GM23338 (cell line): ENCODE data around the gene FUZ. TPM values are rescaled to one million over a fixed set of nuclear protein-coding genes. Genes with fewer than 3 reads are reported as not detected.

Experiments used
- ATAC-seq: fragments of 200-7000 bp; cut with Tn5 transposase; 3 replicates; pipeline ENCODE4 v1.9.1; 2020
- DNase-seq: peaks from one replicate; pipeline ENCODE4 v3.0.0-alpha.2; 2015; ENCODE audit warnings: low spot score
- H2AFZ ChIP-seq: fragments of 200-600 bp; sonication (generic); 2 replicates; pipeline ENCODE4 v1.8.0; 2016; ENCODE audit warnings: antibody characterized with exemption, mild to moderate bottlenecking, moderate library complexity
- H3F3A ChIP-seq: fragments of 200-600 bp; sonication (generic); replicated peaks from 2 replicates; pipeline ENCODE4 v1.8.0; 2017; ENCODE audit warnings: antibody characterized with exemption, mixed run types, low read depth
- H3K27ac ChIP-seq: fragments of 200-600 bp; sonication (generic); 2 replicates; pipeline ENCODE4 v1.6.1; 2016; ENCODE audit warnings: low read depth
- H3K27me3 ChIP-seq: fragments of 200-600 bp; sonication (generic); 2 replicates; pipeline ENCODE4 v1.8.0; 2016; ENCODE audit warnings: mild to moderate bottlenecking, mixed run types, moderate library complexity; ENCODE audit not compliant: insufficient read depth
- H3K36me3 ChIP-seq: fragments of 200-600 bp; sonication (generic); 2 replicates; pipeline ENCODE4 v1.8.0; 2016; ENCODE audit warnings: mild to moderate bottlenecking; ENCODE audit not compliant: insufficient read depth
- H3K4me1 ChIP-seq: fragments of 200-600 bp; sonication (generic); 2 replicates; pipeline ENCODE4 v1.8.0; 2016; ENCODE audit warnings: mild to moderate bottlenecking, moderate library complexity; ENCODE audit not compliant: insufficient read depth
- H3K4me2 ChIP-seq: fragments of 200-600 bp; sonication (generic); 2 replicates; pipeline ENCODE4 v1.7.1; 2017; ENCODE audit warnings: mixed run types
- H3K4me3 ChIP-seq: fragments of 200-600 bp; sonication (generic); 2 replicates; pipeline ENCODE4 v1.6.1; 2016; ENCODE audit warnings: mixed run types
- H3K79me2 ChIP-seq: fragments of 200-600 bp; sonication (generic); replicated peaks from 2 replicates; pipeline ENCODE4 v1.8.0; 2017; ENCODE audit warnings: mild to moderate bottlenecking; ENCODE audit not compliant: insufficient read depth
- H3K9me2 ChIP-seq: fragments of 200-600 bp; sonication (generic); 2 replicates; pipeline ENCODE4 v1.8.0; 2017; ENCODE audit not compliant: insufficient read depth
- H4K20me1 ChIP-seq: fragments of 200-600 bp; sonication (generic); replicated peaks from 2 replicates; pipeline ENCODE4 v1.8.0; 2017; ENCODE audit warnings: mild to moderate bottlenecking; ENCODE audit not compliant: insufficient read depth
- H3K27ac Mint-ChIP-seq: 2 replicates; pipeline ENCODE4 v1.8.0; 2020; ENCODE audit warnings: inconsistent platforms, mild to moderate bottlenecking, moderate library complexity, mixed read lengths
- H3K27me3 Mint-ChIP-seq: 3 replicates; pipeline ENCODE4 v1.8.0; 2022; ENCODE audit warnings: low read depth, mild to moderate bottlenecking, moderate library complexity, mixed read lengths, inconsistent platforms; ENCODE audit not compliant: insufficient read depth, poor library complexity
- H3K36me3 Mint-ChIP-seq: 3 replicates; pipeline ENCODE4 v1.8.0; 2021; ENCODE audit warnings: low read depth, mild to moderate bottlenecking, inconsistent platforms, moderate library complexity, mixed read lengths
- H3K4me1 Mint-ChIP-seq: 3 replicates; pipeline ENCODE4 v1.8.0; 2020; ENCODE audit warnings: mild to moderate bottlenecking, inconsistent platforms, mixed read lengths
- H3K4me3 Mint-ChIP-seq: 3 replicates; pipeline ENCODE4 v1.8.0; 2021; ENCODE audit warnings: moderate library complexity, mild to moderate bottlenecking, inconsistent platforms, mixed read lengths
- H3K9me3 Mint-ChIP-seq: 3 replicates; pipeline ENCODE4 v1.8.0; 2020; ENCODE audit warnings: moderate library complexity, mild to moderate bottlenecking, inconsistent platforms, mixed read lengths
- CREB1 ChIP-seq: fragments of 250-450 bp; sonication (Bioruptor Pico); IDR thresholded peaks from 2 replicates; pipeline ENCODE4 v1.5.0; 2020; ENCODE audit warnings: low read depth, mild to moderate bottlenecking, moderate library complexity
- NANOG ChIP-seq: IDR thresholded peaks from 2 replicates; pipeline ENCODE4 v1.6.1; 2016; ENCODE audit warnings: antibody characterized with exemption, borderline replicate concordance
- ZNF114 ChIP-seq: fragments of 250-450 bp; sonication (Bioruptor Pico); IDR thresholded peaks from 2 replicates; pipeline ENCODE4 v1.5.0; 2020; ENCODE audit warnings: mild to moderate bottlenecking, moderate library complexity
- ZNF331 ChIP-seq: fragments of 250-450 bp; sonication (Bioruptor Pico); IDR thresholded peaks from 2 replicates; pipeline ENCODE4 v1.5.0; 2020; ENCODE audit warnings: low read depth, mild to moderate bottlenecking, moderate library complexity
- polyA plus RNA-seq: library from polyadenylated mRNA; unstranded; fragments of >200 nt; fragmentation: Nextera tagmentation; extraction: Ambion mirVana; gene quantifications from 2 replicates; pipeline ENCODE4 v1.2.1, GENCODE V29; 2016
- total RNA-seq: library from RNA; depleted of rRNA; stranded (reverse); fragments of >200 nt; shearing (Covaris generic); gene quantifications from 2 replicates; pipeline ENCODE4 v1.2.3, GENCODE V29; 2014
- TF ChIP-seq, protein P1 (sequence below), 2 experiments: fragments of 200-600 bp in 1 of 2; sonication (generic) in 1 of 2; conservative IDR thresholded peaks; 2 replicates each; pipeline versions ENCODE4 v1.5.1 to v1.6.1; 2016 to 2017; ENCODE audit warnings: antibody characterized with exemption in 2 of 2, low read depth in 2 of 2, mild to moderate bottlenecking in 2 of 2, moderate library complexity in 1 of 2
- TF ChIP-seq, protein P2 (sequence below): fragments of 250-450 bp; sonication (Bioruptor Pico); IDR thresholded peaks from 2 replicates; pipeline ENCODE4 v1.5.0; 2020; ENCODE audit warnings: mild to moderate bottlenecking, moderate library complexity
- TF ChIP-seq, protein P3 (sequence below): IDR thresholded peaks from 2 replicates; pipeline ENCODE4 v1.6.1; 2016; ENCODE audit warnings: antibody characterized with exemption

FUZ gene
- total and polyA plus RNA-seq, 2 experiments from 2014 or later: 24.3 to 34.8 TPM

DNA sequence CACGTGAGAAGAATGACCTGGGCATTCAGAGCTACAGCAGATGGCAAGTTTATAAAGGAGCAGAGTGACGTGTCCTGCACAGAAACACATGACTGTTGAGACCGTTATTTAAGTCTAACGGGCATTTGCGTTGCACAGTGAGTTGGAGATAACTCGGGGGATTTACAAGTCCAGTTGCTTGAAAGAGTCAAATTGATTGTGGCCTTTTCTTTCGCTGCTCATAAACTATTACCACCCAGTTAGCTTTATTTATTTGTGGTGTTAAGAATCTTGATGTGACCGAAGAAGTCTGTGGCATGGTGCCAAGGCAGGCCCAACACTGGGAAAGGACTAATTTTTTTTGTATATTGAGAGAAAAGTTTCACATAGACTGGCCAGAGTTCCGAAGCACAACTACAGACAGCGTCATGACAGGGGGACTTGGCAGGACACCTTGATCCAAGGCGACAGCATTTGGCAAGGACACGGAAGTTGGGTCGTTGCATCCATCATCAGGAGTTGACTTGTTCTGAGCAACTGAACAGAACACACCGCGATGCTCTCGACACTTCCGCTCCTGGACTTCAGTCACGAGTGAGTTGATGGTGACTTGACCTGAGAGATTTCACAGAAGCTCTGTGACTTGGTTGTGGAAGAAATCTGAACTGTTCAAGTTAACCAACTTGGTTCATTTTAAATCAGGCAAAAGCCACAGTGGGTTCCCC lies 25.9 kb upstream of the FUZ start:
- H3K36me3 ChIP-seq: no peaks in the 10 kb centered on the region
- DNase-seq (no peak), ATAC-seq (no peak)
- Mint-ChIP-seq H3K27me3 (peaks cover 18% of the 10 kb centered on the region), H3K36me3 (peaks cover 45% of the 10 kb centered on the region), H3K4me3 (no peak overlapping the region), H3K27ac (no peak overlapping the region), H3K4me1 (peaks cover 6% of the 10 kb centered on the region), H3K9me3 (no peaks in the 10 kb centered on the region; the same call in 2 of the 3 replicates)
- no peaks in the 10 kb centered on the region for H3K27me3 ChIP-seq
- H3K4me3 ChIP-seq: no peak overlapping the region
- peaks cover 4% of the 10 kb centered on the region; the same call in 1 of the 2 replicates for H4K20me1 ChIP-seq
- H3K4me2 ChIP-seq: no peak overlapping the region
- no peaks in the 10 kb centered on the region for H3K4me1 ChIP-seq
- H3K27ac ChIP-seq: no peak overlapping the region
- TF ChIP-seq ZNF331 (CRISPR knock-in tag) (no peak), ZNF114 (CRISPR knock-in tag) (no peak)
- TF ChIP-seq, protein P1, sequence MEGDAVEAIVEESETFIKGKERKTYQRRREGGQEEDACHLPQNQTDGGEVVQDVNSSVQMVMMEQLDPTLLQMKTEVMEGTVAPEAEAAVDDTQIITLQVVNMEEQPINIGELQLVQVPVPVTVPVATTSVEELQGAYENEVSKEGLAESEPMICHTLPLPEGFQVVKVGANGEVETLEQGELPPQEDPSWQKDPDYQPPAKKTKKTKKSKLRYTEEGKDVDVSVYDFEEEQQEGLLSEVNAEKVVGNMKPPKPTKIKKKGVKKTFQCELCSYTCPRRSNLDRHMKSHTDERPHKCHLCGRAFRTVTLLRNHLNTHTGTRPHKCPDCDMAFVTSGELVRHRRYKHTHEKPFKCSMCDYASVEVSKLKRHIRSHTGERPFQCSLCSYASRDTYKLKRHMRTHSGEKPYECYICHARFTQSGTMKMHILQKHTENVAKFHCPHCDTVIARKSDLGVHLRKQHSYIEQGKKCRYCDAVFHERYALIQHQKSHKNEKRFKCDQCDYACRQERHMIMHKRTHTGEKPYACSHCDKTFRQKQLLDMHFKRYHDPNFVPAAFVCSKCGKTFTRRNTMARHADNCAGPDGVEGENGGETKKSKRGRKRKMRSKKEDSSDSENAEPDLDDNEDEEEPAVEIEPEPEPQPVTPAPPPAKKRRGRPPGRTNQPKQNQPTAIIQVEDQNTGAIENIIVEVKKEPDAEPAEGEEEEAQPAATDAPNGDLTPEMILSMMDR (conservative IDR thresholded peaks at IDR 0.05; ENCODE audit: low read depth in 2 of 2): no peak
- H3K9me2 ChIP-seq: no peaks in the 10 kb centered on the region
- H3K79me2 ChIP-seq: no peaks in the 10 kb centered on the region
- H2AFZ ChIP-seq: no peak overlapping the region
- H3F3A ChIP-seq: 0 out of 2 replicates have a peak, but pooled peaks cover 3% of the 10 kb centered on the region

DNA sequence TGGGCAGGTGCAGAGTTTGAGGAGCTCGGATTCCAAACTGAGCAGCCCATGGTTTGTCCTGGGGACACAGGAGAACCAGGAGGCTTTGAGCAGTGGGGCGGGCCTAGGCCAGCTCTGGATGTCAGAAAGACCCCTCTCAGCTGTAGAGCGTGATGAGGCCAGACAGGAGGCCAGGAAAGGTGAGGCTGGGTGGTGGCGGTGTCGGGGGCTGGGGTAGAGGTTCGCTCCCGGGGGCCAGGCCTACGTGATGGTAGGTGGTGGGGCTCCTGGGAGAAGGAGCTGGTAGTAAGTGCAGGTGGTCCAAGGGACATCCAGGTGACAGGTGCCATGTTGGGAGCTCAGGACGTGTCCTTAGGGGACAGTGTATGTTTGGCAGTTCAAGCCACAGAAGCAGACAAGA lies 24.3 kb upstream of the FUZ start:
- Histone ChIP-seq H3K36me3 (no peaks in the 10 kb centered on the region), H3K4me2 (no peak overlapping the region), H3K79me2 (no peaks in the 10 kb centered on the region), H3K27ac (no peak overlapping the region), H3K4me3 (no peak overlapping the region), H2AFZ (no peak overlapping the region), H3K27me3 (no peaks in the 10 kb centered on the region), H3K9me2 (no peaks in the 10 kb centered on the region), H3F3A (0 out of 2 replicates have a peak, but pooled peaks cover 3% of the 10 kb centered on the region), H3K4me1 (no peaks in the 10 kb centered on the region), H4K20me1 (peaks cover 4% of the 10 kb centered on the region; the same call in 1 of the 2 replicates)
- Mint-ChIP-seq H3K4me3 (no peak overlapping the region), H3K9me3 (no peaks in the 10 kb centered on the region; the same call in 2 of the 3 replicates), H3K4me1 (peaks cover 6% of the 10 kb centered on the region), H3K36me3 (peaks cover 51% of the 10 kb centered on the region), H3K27me3 (peaks cover 18% of the 10 kb centered on the region), H3K27ac (no peak overlapping the region)
- ATAC-seq: no peak
- no peak for DNase-seq
- TF ChIP-seq NANOG (no peak), ZNF114 (CRISPR knock-in tag) (no peak), CREB1 (no peak)
- TF ChIP-seq, protein P1 (conservative IDR thresholded peaks at IDR 0.05; ENCODE audit: low read depth in 2 of 2): no peak
- TF ChIP-seq, protein P2, sequence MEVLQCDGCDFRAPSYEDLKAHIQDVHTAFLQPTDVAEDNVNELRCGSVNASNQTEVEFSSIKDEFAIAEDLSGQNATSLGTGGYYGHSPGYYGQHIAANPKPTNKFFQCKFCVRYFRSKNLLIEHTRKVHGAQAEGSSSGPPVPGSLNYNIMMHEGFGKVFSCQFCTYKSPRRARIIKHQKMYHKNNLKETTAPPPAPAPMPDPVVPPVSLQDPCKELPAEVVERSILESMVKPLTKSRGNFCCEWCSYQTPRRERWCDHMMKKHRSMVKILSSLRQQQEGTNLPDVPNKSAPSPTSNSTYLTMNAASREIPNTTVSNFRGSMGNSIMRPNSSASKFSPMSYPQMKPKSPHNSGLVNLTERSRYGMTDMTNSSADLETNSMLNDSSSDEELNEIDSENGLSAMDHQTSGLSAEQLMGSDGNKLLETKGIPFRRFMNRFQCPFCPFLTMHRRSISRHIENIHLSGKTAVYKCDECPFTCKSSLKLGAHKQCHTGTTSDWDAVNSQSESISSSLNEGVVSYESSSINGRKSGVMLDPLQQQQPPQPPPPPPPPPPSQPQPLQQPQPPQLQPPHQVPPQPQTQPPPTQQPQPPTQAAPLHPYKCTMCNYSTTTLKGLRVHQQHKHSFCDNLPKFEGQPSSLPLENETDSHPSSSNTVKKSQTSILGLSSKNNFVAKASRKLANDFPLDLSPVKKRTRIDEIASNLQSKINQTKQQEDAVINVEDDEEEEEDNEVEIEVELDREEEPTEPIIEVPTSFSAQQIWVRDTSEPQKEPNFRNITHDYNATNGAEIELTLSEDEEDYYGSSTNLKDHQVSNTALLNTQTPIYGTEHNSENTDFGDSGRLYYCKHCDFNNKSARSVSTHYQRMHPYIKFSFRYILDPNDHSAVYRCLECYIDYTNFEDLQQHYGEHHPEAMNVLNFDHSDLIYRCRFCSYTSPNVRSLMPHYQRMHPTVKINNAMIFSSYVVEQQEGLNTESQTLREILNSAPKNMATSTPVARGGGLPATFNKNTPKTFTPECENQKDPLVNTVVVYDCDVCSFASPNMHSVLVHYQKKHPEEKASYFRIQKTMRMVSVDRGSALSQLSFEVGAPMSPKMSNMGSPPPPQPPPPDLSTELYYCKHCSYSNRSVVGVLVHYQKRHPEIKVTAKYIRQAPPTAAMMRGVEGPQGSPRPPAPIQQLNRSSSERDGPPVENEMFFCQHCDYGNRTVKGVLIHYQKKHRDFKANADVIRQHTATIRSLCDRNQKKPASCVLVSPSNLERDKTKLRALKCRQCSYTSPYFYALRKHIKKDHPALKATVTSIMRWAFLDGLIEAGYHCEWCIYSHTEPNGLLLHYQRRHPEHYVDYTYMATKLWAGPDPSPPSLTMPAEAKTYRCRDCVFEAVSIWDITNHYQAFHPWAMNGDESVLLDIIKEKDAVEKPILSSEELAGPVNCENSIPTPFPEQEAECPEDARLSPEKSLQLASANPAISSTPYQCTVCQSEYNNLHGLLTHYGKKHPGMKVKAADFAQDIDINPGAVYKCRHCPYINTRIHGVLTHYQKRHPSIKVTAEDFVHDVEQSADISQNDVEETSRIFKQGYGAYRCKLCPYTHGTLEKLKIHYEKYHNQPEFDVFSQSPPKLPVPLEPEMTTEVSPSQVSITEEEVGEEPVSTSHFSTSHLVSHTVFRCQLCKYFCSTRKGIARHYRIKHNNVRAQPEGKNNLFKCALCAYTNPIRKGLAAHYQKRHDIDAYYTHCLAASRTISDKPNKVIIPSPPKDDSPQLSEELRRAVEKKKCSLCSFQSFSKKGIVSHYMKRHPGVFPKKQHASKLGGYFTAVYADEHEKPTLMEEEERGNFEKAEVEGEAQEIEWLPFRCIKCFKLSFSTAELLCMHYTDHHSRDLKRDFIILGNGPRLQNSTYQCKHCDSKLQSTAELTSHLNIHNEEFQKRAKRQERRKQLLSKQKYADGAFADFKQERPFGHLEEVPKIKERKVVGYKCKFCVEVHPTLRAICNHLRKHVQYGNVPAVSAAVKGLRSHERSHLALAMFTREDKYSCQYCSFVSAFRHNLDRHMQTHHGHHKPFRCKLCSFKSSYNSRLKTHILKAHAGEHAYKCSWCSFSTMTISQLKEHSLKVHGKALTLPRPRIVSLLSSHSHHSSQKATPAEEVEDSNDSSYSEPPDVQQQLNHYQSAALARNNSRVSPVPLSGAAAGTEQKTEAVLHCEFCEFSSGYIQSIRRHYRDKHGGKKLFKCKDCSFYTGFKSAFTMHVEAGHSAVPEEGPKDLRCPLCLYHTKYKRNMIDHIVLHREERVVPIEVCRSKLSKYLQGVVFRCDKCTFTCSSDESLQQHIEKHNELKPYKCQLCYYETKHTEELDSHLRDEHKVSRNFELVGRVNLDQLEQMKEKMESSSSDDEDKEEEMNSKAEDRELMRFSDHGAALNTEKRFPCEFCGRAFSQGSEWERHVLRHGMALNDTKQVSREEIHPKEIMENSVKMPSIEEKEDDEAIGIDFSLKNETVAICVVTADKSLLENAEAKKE (CRISPR knock-in tag): no peak
- TF ChIP-seq, protein P3, sequence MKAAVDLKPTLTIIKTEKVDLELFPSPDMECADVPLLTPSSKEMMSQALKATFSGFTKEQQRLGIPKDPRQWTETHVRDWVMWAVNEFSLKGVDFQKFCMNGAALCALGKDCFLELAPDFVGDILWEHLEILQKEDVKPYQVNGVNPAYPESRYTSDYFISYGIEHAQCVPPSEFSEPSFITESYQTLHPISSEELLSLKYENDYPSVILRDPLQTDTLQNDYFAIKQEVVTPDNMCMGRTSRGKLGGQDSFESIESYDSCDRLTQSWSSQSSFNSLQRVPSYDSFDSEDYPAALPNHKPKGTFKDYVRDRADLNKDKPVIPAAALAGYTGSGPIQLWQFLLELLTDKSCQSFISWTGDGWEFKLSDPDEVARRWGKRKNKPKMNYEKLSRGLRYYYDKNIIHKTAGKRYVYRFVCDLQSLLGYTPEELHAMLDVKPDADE: no peak
